ENCODE measurements around the gene SLC6A13. TPM values are rescaled to one million over a fixed set of nuclear protein-coding genes. Genes with fewer than 3 reads are reported as not detected.

SLC6A13 gene
- total RNA-seq, 4 donors from 2014 or later: 5.0 to 24.9 (median 8.8) TPM

GRCh38 chr12:286531-287300, 24.1 kb upstream of the SLC6A13 start:
- Histone ChIP-seq H3K27ac (no peak overlapping the region), H3K4me3 (replicated peaks in 1 of 3) (no peak overlapping the region), H3K36me3 (peaks cover 11 to 16% of the 10 kb centered on the region in 2 donors), H3K4me1 (no peaks in the 10 kb centered on the region), H3K27me3 (no peaks in the 10 kb centered on the region), H3K9me3 (no peaks in the 10 kb centered on the region)
- no peak for TF ChIP-seq POLR2A (IDR thresholded peaks at IDR 0.05)
- TF ChIP-seq CTCF (IDR thresholded peaks at IDR 0.05): no peak
- no peak for DNase-seq
- intact Hi-C loops (cut with DNase I): no loop called here
- WGBS, 2 donors: 93 to 94% methylated on average over 5 of the region's 5 CpGs

GRCh38 chr12:278046-278445, 15.4 kb upstream of the SLC6A13 start:
- Histone ChIP-seq H3K27ac (no peak overlapping the region), H3K4me3 (replicated peaks in 1 of 3) (no peak overlapping the region), H3K4me1 (no peaks in the 10 kb centered on the region), H3K27me3 (no peaks in the 10 kb centered on the region), H3K36me3 (no peaks in the 10 kb centered on the region), H3K9me3 (no peaks in the 10 kb centered on the region)
- intact Hi-C loops (cut with DNase I): no loop called here
- no peak for DNase-seq
- no peak for TF ChIP-seq CTCF (IDR thresholded peaks at IDR 0.05)
- TF ChIP-seq POLR2A (IDR thresholded peaks at IDR 0.05): no peak
- WGBS, 2 donors: 81 to 95% methylated on average over 5 of the region's 5 CpGs

GRCh38 chr12:275812-276211, 13.2 kb upstream of the SLC6A13 start:
- DNase-seq: no peak
- Histone ChIP-seq H3K36me3 (no peaks in the 10 kb centered on the region), H3K27me3 (no peaks in the 10 kb centered on the region), H3K4me1 (no peaks in the 10 kb centered on the region), H3K4me3 (replicated peaks in 1 of 3) (no peak overlapping the region), H3K27ac (no peak overlapping the region), H3K9me3 (no peaks in the 10 kb centered on the region)
- intact Hi-C loops (cut with DNase I): no loop called here
- TF ChIP-seq POLR2A (IDR thresholded peaks at IDR 0.05): no peak
- TF ChIP-seq CTCF (IDR thresholded peaks at IDR 0.05): no peak
- 74% methylated on average over 6 of the region's 6 CpGs for WGBS, 2 donors

GRCh38 chr12:273382-273781, 10.7 kb upstream of the SLC6A13 start:
- 59 to 76% methylated on average over 3 of the region's 3 CpGs for WGBS, 2 donors
- no peaks in the 10 kb centered on the region for H3K27me3 ChIP-seq
- no peak for TF ChIP-seq CTCF (IDR thresholded peaks at IDR 0.05)
- no peak for TF ChIP-seq POLR2A (IDR thresholded peaks at IDR 0.05)
- H3K4me3 ChIP-seq (replicated peaks in 1 of 3): no peak overlapping the region
- H3K27ac ChIP-seq: no peak overlapping the region
- H3K36me3 ChIP-seq: no peaks in the 10 kb centered on the region
- no peaks in the 10 kb centered on the region for H3K4me1 ChIP-seq
- intact Hi-C loops (cut with DNase I): no loop called here
- no peaks in the 10 kb centered on the region for H3K9me3 ChIP-seq
- no peak for DNase-seq

GRCh38 chr12:272942-273341, 10.3 kb upstream of the SLC6A13 start:
- H3K27me3 ChIP-seq: no peaks in the 10 kb centered on the region
- TF ChIP-seq CTCF (IDR thresholded peaks at IDR 0.05): no peak
- WGBS, 2 donors: 90 to 92% methylated on average over 6 of the region's 6 CpGs
- no peak overlapping the region for H3K4me3 ChIP-seq (replicated peaks in 1 of 3)
- H3K4me1 ChIP-seq: no peaks in the 10 kb centered on the region
- no peaks in the 10 kb centered on the region for H3K36me3 ChIP-seq
- DNase-seq: no peak
- intact Hi-C loops (cut with DNase I): no loop called here
- H3K9me3 ChIP-seq: no peaks in the 10 kb centered on the region
- no peak overlapping the region for H3K27ac ChIP-seq
